Neural cell (in vitro differentiated cells): Measurements from ENCODE around the gene ADI1. TPM values are rescaled to one million over a fixed set of nuclear protein-coding genes. Genes with fewer than 3 reads are reported as not detected.

Experiments used
- H2AFZ ChIP-seq: fragments of 200-600, 300-800 bp; sonication (generic), shearing (Covaris generic); 2 replicates; pipeline ENCODE4 v1.6.0; 2014; ENCODE audit warnings: low read depth, mild to moderate bottlenecking, antibody characterized with exemption, low read length, moderate library complexity
- H3F3A ChIP-seq: fragments of 200-600 bp; shearing (Covaris generic); 2 replicates; pipeline ENCODE4 v1.6.1; 2016; ENCODE audit warnings: mild to moderate bottlenecking, moderate library complexity, mixed read lengths, antibody characterized with exemption, low read length; ENCODE audit not compliant: insufficient read depth, poor library complexity, severe bottlenecking
- H3K27ac ChIP-seq: fragments of 200-600, 300-800 bp; sonication (generic), shearing (Covaris generic); 2 replicates; pipeline ENCODE4 v1.5.1; 2014; ENCODE audit warnings: mild to moderate bottlenecking, low read length, moderate library complexity
- H3K27me3 ChIP-seq: fragments of 300-800, 200-600 bp; sonication (generic), shearing (Covaris generic); 2 replicates; pipeline ENCODE4 v1.6.0; 2014; ENCODE audit warnings: mild to moderate bottlenecking, low read depth, low read length, moderate library complexity; ENCODE audit not compliant: insufficient read depth
- H3K36me3 ChIP-seq: fragments of 300-800, 200-600 bp; sonication (generic), shearing (Covaris generic); 2 replicates; pipeline ENCODE4 v1.5.1; 2014; ENCODE audit warnings: mild to moderate bottlenecking, antibody characterized with exemption, low read length, moderate library complexity; ENCODE audit not compliant: insufficient read depth
- H3K4me2 ChIP-seq: fragments of 300-800, 200-600 bp; sonication (generic), shearing (Covaris generic); 2 replicates; pipeline ENCODE4 v1.6.0; 2014; ENCODE audit warnings: mild to moderate bottlenecking, low read length
- H3K4me3 ChIP-seq: fragments of 300-800, 200-600 bp; sonication (generic), shearing (Covaris generic); 2 replicates; pipeline ENCODE4 v1.5.1; 2014; ENCODE audit warnings: mild to moderate bottlenecking, low read length, moderate library complexity
- H3K79me2 ChIP-seq: fragments of 200-600 bp; shearing (Covaris generic); replicated peaks from 2 replicates; pipeline ENCODE4 v1.6.0; 2014; ENCODE audit warnings: mild to moderate bottlenecking, low read length, moderate library complexity; ENCODE audit not compliant: insufficient read depth
- H3K9ac ChIP-seq: fragments of 300-800, 200-600 bp; sonication (generic), shearing (Covaris generic); 2 replicates; pipeline ENCODE4 v1.6.1; 2016; ENCODE audit warnings: mild to moderate bottlenecking, low read length, mixed read lengths
- H3K9me2 ChIP-seq: fragments of 200-600 bp; shearing (Covaris generic); 2 replicates; pipeline ENCODE4 v1.6.1; 2016; ENCODE audit warnings: mild to moderate bottlenecking, low read length, mixed read lengths; ENCODE audit not compliant: insufficient read depth
- H3K9me3 ChIP-seq: fragments of 200-600, 300-800 bp; sonication (generic), shearing (Covaris generic); 2 replicates; pipeline ENCODE4 v1.6.1; 2016; ENCODE audit warnings: mild to moderate bottlenecking, mixed run types, low read length, moderate library complexity, mixed read lengths
- H4K20me1 ChIP-seq: fragments of 200-600 bp; shearing (Covaris generic); 2 replicates; pipeline ENCODE4 v1.6.1; 2016; ENCODE audit warnings: mild to moderate bottlenecking, mixed run types; ENCODE audit not compliant: insufficient read depth
- EP300 ChIP-seq: fragments of 450-650 bp; conservative IDR thresholded peaks from 2 replicates; pipeline ENCODE4 v1.6.1; 2014; ENCODE audit warnings: antibody characterized with exemption, mild to moderate bottlenecking, moderate library complexity; ENCODE audit not compliant: poor library complexity, severe bottlenecking
- EZH2 ChIP-seq: fragments of 200-600, 300-800 bp; shearing (Covaris generic), sonication (generic); IDR thresholded peaks from 2 replicates; pipeline ENCODE4 v1.6.1; 2014; ENCODE audit warnings: antibody characterized with exemption, low read length, borderline replicate concordance, mild to moderate bottlenecking; ENCODE audit not compliant: insufficient read depth, poor library complexity, severe bottlenecking
- MXI1 ChIP-seq: fragments of 450-650 bp; conservative IDR thresholded peaks from 2 replicates; pipeline ENCODE4 v1.6.1; 2014; ENCODE audit warnings: antibody characterized with exemption, mild to moderate bottlenecking; ENCODE audit not compliant: poor library complexity, severe bottlenecking
- POLR2AphosphoS5 ChIP-seq: IDR thresholded peaks from 2 replicates; pipeline ENCODE4 v1.6.1; 2012
- RAD21 ChIP-seq: fragments of 450-650 bp; conservative IDR thresholded peaks from 2 replicates; pipeline ENCODE4 v1.6.1; 2014; ENCODE audit warnings: antibody characterized with exemption, mild to moderate bottlenecking, moderate library complexity
- SMC3 ChIP-seq: fragments of 450-650 bp; conservative IDR thresholded peaks from 2 replicates; pipeline ENCODE4 v1.6.1; 2014; ENCODE audit warnings: antibody characterized with exemption, mild to moderate bottlenecking, moderate library complexity; ENCODE audit not compliant: poor library complexity
- TAF1 ChIP-seq: IDR thresholded peaks from 2 replicates; pipeline ENCODE4 v1.6.1; 2012; ENCODE audit warnings: low read depth
- polyA plus RNA-seq: library from polyadenylated mRNA; depleted of rRNA; stranded (reverse); fragments of >200 nt; gene quantifications from 2 replicates; pipeline ENCODE4 v1.2.3, GENCODE V29; 2014
- TF ChIP-seq, protein P1 (sequence below): fragments of 450-650 bp; IDR thresholded peaks from 2 replicates; pipeline ENCODE4 v1.5.1; 2014; ENCODE audit warnings: antibody characterized with exemption, mild to moderate bottlenecking, moderate library complexity; ENCODE audit not compliant: poor library complexity, severe bottlenecking
- TF ChIP-seq, protein P2 (sequence below): IDR thresholded peaks from 2 replicates; pipeline ENCODE4 v1.6.1; 2012; ENCODE audit warnings: borderline replicate concordance

The ADI1 gene
- polyA plus RNA-seq, 1 donor from 2014 or later = 23.9 TPM

DNA sequence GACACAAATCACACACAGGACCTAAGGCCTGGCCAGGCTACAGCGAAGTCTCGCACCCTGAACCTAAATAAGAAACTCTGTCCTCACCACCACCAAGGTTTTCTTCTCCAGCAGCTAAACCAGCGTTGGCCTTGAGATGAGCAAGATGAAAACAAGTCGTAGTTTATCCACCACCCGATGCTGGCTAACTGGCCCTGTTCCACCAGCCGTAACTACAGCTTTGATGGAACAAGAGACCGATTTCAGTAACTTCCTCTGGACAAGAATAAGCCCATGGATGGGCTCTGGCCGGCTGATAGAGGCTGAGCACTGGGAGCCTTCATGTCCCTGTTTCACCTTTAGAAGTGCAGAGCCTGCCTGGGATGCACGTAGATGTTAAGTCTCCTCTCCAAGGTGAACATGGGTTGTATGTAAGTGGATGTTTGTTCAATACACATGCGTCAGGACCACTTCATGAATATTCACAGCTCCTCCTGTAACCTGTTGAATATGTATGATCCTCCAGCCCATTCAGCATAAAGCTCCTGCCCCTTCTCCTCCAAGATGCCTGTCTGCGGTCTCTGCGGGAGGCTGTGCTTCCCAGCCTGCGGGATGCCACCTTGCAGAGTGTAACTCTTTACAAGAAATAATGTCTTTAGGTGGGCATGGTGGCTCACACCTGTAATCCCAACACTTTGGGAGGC is 24.2 kb downstream of the ADI1 start:
- TF ChIP-seq, protein P1, sequence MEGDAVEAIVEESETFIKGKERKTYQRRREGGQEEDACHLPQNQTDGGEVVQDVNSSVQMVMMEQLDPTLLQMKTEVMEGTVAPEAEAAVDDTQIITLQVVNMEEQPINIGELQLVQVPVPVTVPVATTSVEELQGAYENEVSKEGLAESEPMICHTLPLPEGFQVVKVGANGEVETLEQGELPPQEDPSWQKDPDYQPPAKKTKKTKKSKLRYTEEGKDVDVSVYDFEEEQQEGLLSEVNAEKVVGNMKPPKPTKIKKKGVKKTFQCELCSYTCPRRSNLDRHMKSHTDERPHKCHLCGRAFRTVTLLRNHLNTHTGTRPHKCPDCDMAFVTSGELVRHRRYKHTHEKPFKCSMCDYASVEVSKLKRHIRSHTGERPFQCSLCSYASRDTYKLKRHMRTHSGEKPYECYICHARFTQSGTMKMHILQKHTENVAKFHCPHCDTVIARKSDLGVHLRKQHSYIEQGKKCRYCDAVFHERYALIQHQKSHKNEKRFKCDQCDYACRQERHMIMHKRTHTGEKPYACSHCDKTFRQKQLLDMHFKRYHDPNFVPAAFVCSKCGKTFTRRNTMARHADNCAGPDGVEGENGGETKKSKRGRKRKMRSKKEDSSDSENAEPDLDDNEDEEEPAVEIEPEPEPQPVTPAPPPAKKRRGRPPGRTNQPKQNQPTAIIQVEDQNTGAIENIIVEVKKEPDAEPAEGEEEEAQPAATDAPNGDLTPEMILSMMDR = no peak
- TF ChIP-seq TAF1 = no peak
- no peak for TF ChIP-seq RAD21
- TF ChIP-seq, protein P2, sequence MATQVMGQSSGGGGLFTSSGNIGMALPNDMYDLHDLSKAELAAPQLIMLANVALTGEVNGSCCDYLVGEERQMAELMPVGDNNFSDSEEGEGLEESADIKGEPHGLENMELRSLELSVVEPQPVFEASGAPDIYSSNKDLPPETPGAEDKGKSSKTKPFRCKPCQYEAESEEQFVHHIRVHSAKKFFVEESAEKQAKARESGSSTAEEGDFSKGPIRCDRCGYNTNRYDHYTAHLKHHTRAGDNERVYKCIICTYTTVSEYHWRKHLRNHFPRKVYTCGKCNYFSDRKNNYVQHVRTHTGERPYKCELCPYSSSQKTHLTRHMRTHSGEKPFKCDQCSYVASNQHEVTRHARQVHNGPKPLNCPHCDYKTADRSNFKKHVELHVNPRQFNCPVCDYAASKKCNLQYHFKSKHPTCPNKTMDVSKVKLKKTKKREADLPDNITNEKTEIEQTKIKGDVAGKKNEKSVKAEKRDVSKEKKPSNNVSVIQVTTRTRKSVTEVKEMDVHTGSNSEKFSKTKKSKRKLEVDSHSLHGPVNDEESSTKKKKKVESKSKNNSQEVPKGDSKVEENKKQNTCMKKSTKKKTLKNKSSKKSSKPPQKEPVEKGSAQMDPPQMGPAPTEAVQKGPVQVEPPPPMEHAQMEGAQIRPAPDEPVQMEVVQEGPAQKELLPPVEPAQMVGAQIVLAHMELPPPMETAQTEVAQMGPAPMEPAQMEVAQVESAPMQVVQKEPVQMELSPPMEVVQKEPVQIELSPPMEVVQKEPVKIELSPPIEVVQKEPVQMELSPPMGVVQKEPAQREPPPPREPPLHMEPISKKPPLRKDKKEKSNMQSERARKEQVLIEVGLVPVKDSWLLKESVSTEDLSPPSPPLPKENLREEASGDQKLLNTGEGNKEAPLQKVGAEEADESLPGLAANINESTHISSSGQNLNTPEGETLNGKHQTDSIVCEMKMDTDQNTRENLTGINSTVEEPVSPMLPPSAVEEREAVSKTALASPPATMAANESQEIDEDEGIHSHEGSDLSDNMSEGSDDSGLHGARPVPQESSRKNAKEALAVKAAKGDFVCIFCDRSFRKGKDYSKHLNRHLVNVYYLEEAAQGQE = no peak
- no peak for TF ChIP-seq POLR2AphosphoS5
- no peak for TF ChIP-seq MXI1
- TF ChIP-seq EP300 = no peak
- no peak for TF ChIP-seq SMC3
- TF ChIP-seq EZH2 = no peak
- Histone ChIP-seq H3K36me3 (no peaks in the 10 kb centered on the region), H3F3A (no peaks in the 10 kb centered on the region)

DNA sequence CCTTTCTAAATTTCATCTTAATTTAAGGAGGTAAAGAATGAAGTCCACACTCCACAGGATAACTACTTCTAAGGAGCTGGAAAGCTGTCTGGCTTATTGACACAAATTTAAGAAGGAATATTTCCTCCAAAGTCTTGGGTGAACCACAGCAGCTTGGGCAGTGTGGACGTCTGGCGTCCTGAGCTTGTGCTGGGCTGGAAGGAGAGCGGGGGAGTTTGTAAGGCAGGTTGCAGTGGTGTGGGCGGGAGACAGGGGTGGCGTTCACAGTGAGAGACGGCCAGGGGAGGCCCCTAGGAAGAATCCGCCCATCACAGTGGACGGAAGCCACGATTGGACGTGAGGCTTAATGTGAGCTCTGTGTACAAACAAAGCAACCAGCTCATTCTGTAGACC is 25.7 kb downstream of the ADI1 start:
- Histone ChIP-seq H3K79me2 (no peaks in the 10 kb centered on the region), H3K9ac (no peak overlapping the region), H3K9me3 (no peaks in the 10 kb centered on the region), H2AFZ (no peak overlapping the region), H3K27ac (no peak overlapping the region), H3K36me3 (no peaks in the 10 kb centered on the region), H3K9me2 (no peaks in the 10 kb centered on the region), H4K20me1 (no peaks in the 10 kb centered on the region), H3K27me3 (no peaks in the 10 kb centered on the region), H3K4me2 (no peak overlapping the region), H3F3A (no peaks in the 10 kb centered on the region), H3K4me3 (no peak overlapping the region)
- no peak for TF ChIP-seq MXI1

More for the DNA sequence above, 24.2 kb downstream of the ADI1 start:
- Histone ChIP-seq H3K9ac (no peak overlapping the region), H3K27ac (no peak overlapping the region), H4K20me1 (no peaks in the 10 kb centered on the region), H3K9me2 (no peaks in the 10 kb centered on the region), H3K79me2 (no peaks in the 10 kb centered on the region), H3K27me3 (no peaks in the 10 kb centered on the region), H3K4me2 (no peak overlapping the region), H3K4me3 (no peak overlapping the region), H2AFZ (no peak overlapping the region), H3K9me3 (no peaks in the 10 kb centered on the region)
